HepG2 (cell line): Measurements from ENCODE around the gene TBC1D20. TPM values are rescaled to one million over a fixed set of nuclear protein-coding genes. Genes with fewer than 3 reads are reported as not detected.
"Not testable (repeated sequence)": the region's sequence is repeated elsewhere in the genome, so short reads cannot be mapped to it uniquely, and the experiment has no call there.

Experiments
- FOXP1 ChIP-seq, 2 experiments: fragments of 450-650 bp in 1 of 2; IDR thresholded peaks; 2 replicates each; pipeline ENCODE4 v1.6.1; 2017 to 2018; ENCODE audit warnings: antibody characterized with exemption in 1 of 2
- GMEB2 ChIP-seq: IDR thresholded peaks from 2 replicates; pipeline ENCODE4 v1.6.1; 2016; ENCODE audit warnings: missing biosample characterization, missing genetic modification reagents, low read depth
- HDAC1 ChIP-seq: sonication (generic); formaldehyde crosslinking; IDR thresholded peaks from 2 replicates; pipeline ENCODE4 v1.5.1; 2020; ENCODE audit warnings: mild to moderate bottlenecking, missing genetic modification reagents
- MLX ChIP-seq: IDR thresholded peaks from 2 replicates; pipeline ENCODE4 v1.6.1; 2016
- PPARG ChIP-seq: conservative IDR thresholded peaks from 2 replicates; pipeline ENCODE4 v1.6.1; 2016; ENCODE audit warnings: missing biosample characterization, missing genetic modification reagents
- SNAI1 ChIP-seq: sonication (generic); formaldehyde crosslinking; IDR thresholded peaks from 2 replicates; pipeline ENCODE4 v1.5.0; 2020; ENCODE audit warnings: mild to moderate bottlenecking, missing genetic modification reagents, borderline replicate concordance
- SOX6 ChIP-seq, 2 experiments: fragments of 450-650 bp in 1 of 2; sonication (generic) in 1 of 2; formaldehyde crosslinking in 1 of 2; IDR thresholded peaks; 2 replicates each; pipeline versions ENCODE4 v1.4.0 to v1.6.1; 2017 to 2020; ENCODE audit warnings: antibody characterized with exemption in 1 of 2, mild to moderate bottlenecking in 1 of 2, missing genetic modification reagents in 1 of 2
- STAG1 ChIP-seq: sonication (generic); formaldehyde crosslinking; IDR thresholded peaks from 2 replicates; pipeline ENCODE4 v1.4.0; 2020; ENCODE audit warnings: missing genetic modification reagents
- TBX2 ChIP-seq: sonication (generic); formaldehyde crosslinking; IDR thresholded peaks from 2 replicates; pipeline ENCODE4 v1.5.0; 2020; ENCODE audit warnings: missing genetic modification reagents, mild to moderate bottlenecking, borderline replicate concordance
- TBX3 ChIP-seq: fragments of 450-650 bp; IDR thresholded peaks from 2 replicates; pipeline ENCODE4 v1.6.1; 2017; ENCODE audit warnings: antibody characterized with exemption, mild to moderate bottlenecking, inconsistent platforms, borderline replicate concordance
- TEAD3 ChIP-seq: optimal IDR thresholded peaks from 2 replicates; pipeline ENCODE3; 2016; ENCODE audit warnings: borderline replicate concordance
- TFE3 ChIP-seq: IDR thresholded peaks from 2 replicates; pipeline ENCODE4 v1.6.1; 2016
- ZGPAT ChIP-seq: IDR thresholded peaks from 2 replicates; pipeline ENCODE4 v1.6.1; 2016; ENCODE audit warnings: mild to moderate bottlenecking
- ZMYM4 ChIP-seq: sonication (generic); formaldehyde crosslinking; IDR thresholded peaks from 2 replicates; pipeline ENCODE4 v1.8.1; 2023; ENCODE audit warnings: mild to moderate bottlenecking, missing genetic modification reagents
- ZNF280D ChIP-seq: sonication (generic); formaldehyde crosslinking; IDR thresholded peaks from 2 replicates; pipeline ENCODE4 v1.5.1; 2020; ENCODE audit warnings: mild to moderate bottlenecking, missing genetic modification reagents
- ZNF3 ChIP-seq: IDR thresholded peaks from 2 replicates; pipeline ENCODE4 v1.7.0; 2017; ENCODE audit warnings: inconsistent platforms
- ZNF34 ChIP-seq: sonication (generic); formaldehyde crosslinking; IDR thresholded peaks from 2 replicates; pipeline ENCODE4 v1.4.0; 2020; ENCODE audit warnings: mild to moderate bottlenecking, missing genetic modification reagents, borderline replicate concordance
- ZNF383 ChIP-seq: sonication (generic); formaldehyde crosslinking; IDR thresholded peaks from 2 replicates; pipeline ENCODE4 v1.4.0; 2020; ENCODE audit warnings: missing genetic modification reagents, mild to moderate bottlenecking, borderline replicate concordance
- ZNF552 ChIP-seq: sonication (generic); formaldehyde crosslinking; IDR thresholded peaks from 2 replicates; pipeline ENCODE4 v1.9.0; 2022; ENCODE audit warnings: missing genetic modification reagents, mild to moderate bottlenecking, borderline replicate concordance
- ZSCAN29 ChIP-seq: sonication (generic); formaldehyde crosslinking; conservative IDR thresholded peaks from 2 replicates; pipeline ENCODE4 v1.4.0; 2020; ENCODE audit warnings: mild to moderate bottlenecking, missing genetic modification reagents
- polyA plus RNA-seq, 8 experiments: library from polyadenylated mRNA; depleted of rRNA in 3 of 8; stranded (reverse) in 7 of 8; unstranded in 1 of 8; fragments of >200 nt; fragmentation: Illumina TruSeq in 4 of 8; extraction: Trizol in 4 of 8; gene quantifications; 2 replicates each; pipeline versions ENCODE4 v1.2.1 to v1.2.3, GENCODE V29; 2011 to 2016; ENCODE audit warnings: low read depth in 4 of 8, missing spikeins in 1 of 8, mixed read lengths in 1 of 8; ENCODE audit not compliant: insufficient read depth in 1 of 8
- total RNA-seq, 5 experiments: library from RNA; depleted of rRNA; stranded (reverse); fragments of >200 nt; fragmentation: Illumina TruSeq; extraction: Trizol; gene quantifications; 2 replicates each; pipeline ENCODE4 v1.2.3, GENCODE V29; 2016; ENCODE audit warnings: low read depth in 1 of 5

TBC1D20 gene
- total and polyA plus RNA-seq, 2 of the 13 experiments (the other 11 are each of a cell fraction or from before 2014, with no cell fraction given): 36.6 to 47.1 TPM

- TF ChIP-seq ZNF34 (CRISPR knock-in tag) (0 out of 2 replicates have a peak, but pooled peaks have one; percentile 58), STAG1 (CRISPR knock-in tag) (peak; percentile 62), TBX2 (CRISPR knock-in tag) (peak; percentile 18; the same call in 1 of the 2 replicates), ZNF552 (CRISPR knock-in tag) (0 out of 2 replicates have a peak, but pooled peaks have one; percentile 18), MLX (peak; percentile 38; the same call in 1 of the 2 replicates), TEAD3 (CRISPR knock-in tag) (peak; percentile 19), SOX6 (CRISPR knock-in tag; IDR thresholded peaks at IDR 0.05) (peak; percentile 98), TBX3 (peak; percentile 38; the same call in 1 of the 2 replicates), ZNF383 (CRISPR knock-in tag) (peak; percentile 72; the same call in 1 of the 2 replicates), HDAC1 (peak; percentile 71), ZNF280D (CRISPR knock-in tag) (peak; percentile 98), PPARG (CRISPR knock-in tag) (peak; percentile 97), ZGPAT (CRISPR knock-in tag) (peak; percentile 84), ZNF3 (CRISPR knock-in tag) (peak; percentile 76), ZSCAN29 (CRISPR knock-in tag) (0 out of 2 replicates have a peak, but pooled peaks have one; percentile 58), SNAI1 (CRISPR knock-in tag) (0 out of 2 replicates have a peak, but pooled peaks have one; percentile 7), TFE3 (CRISPR knock-in tag) (peak; percentile 60; the same call in 1 of the 2 replicates), GMEB2 (CRISPR knock-in tag) (0 out of 2 replicates have a peak, but pooled peaks have one; percentile 14), FOXP1 (IDR thresholded peaks at IDR 0.05) (peak; percentile 34; the same call in 1 of the 2 replicates), FOXP1 (CRISPR knock-in tag; IDR thresholded peaks at IDR 0.05) (peak; percentile 83), ZMYM4 (CRISPR knock-in tag) (peak; percentile 82)
- TF ChIP-seq SOX6 (IDR thresholded peaks at IDR 0.05): not testable (repeated sequence)
These were observed 48.2 kb upstream of the TBC1D20 start (continued) for GRCh38 chr20:510328-511057.
